ENCODE results near the gene NOTCH1.

- TF ChIP-seq ZSCAN23 (tag by site-specific recombination; IDR thresholded peaks at IDR 0.05) (no peak), CTCF (tag by site-specific recombination; IDR thresholded peaks at IDR 0.05) (no peak), KLF1 (tag by site-specific recombination; IDR thresholded peaks at IDR 0.05) (no peak), ZNF549 (tag by site-specific recombination; IDR thresholded peaks at IDR 0.05) (no peak)
Measured at GRCh38 chr9:136584934-136585333, 39.1 kb upstream of the NOTCH1 start.
